ENCODE measurements around the gene ATXN7L2. TPM values are rescaled to one million over a fixed set of nuclear protein-coding genes. Genes with fewer than 3 reads are reported as not detected.

ATXN7L2 gene
- total RNA-seq, 2 donors from 2014 or later: 14.5 to 15.3 TPM

DNA sequence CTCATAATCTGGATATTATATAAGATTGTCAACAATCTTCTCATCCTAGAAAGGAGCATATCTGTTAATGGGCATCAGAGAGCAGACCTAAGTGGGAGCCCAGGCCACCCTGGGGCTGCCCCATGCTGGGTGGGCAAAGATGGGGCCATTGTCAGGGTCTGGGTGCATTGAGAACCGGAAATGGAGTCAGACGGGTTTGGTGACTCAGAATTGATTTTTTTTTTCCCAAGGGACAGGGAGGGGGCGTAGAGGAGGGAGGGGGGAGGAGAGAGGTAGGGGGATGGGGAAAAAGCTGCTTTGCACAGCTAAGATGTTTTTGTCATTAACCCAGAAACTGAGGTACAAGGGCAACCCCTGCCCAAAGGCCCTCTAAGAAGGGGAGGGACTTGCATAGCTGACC lies 1.3 kb downstream of the ATXN7L2 start:
- peak overlapping the region; percentile 87 for H3K27ac Mint-ChIP-seq
- H3K27me3 Mint-ChIP-seq: no peaks in the 10 kb centered on the region
- peak overlapping the region; percentile 91 for H3K4me3 Mint-ChIP-seq
- H3K9me3 Mint-ChIP-seq: no peaks in the 10 kb centered on the region
- H3K4me1 Mint-ChIP-seq: peaks cover 24% of the 10 kb centered on the region
- peaks cover 35% of the 10 kb centered on the region for H3K36me3 Mint-ChIP-seq (ENCODE audit: low read depth)
- no peak for ATAC-seq (replicated peaks)

DNA sequence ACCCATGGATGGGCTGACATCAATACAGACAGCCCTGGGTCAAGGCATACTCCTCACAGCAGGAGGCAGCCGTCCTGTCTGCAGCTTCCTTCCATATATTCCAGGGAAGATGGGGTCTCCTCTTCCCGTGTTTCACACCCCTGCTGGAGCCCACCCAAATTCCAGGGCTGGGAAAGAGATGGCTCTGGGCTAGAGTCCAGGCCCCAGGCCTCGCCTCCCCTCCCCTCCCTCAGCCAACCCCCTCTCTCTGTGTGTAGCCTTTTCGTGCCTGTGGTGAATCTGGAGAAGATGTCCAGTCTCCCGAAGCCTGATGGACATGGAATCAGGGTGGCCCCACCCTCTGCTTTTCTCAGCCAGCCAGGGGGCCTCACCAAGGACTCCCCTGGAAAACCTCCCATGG lies 3.6 kb downstream of the ATXN7L2 start:
- H3K27me3 Mint-ChIP-seq: no peaks in the 10 kb centered on the region
- H3K4me3 Mint-ChIP-seq: no peak overlapping the region
- no peak for ATAC-seq (replicated peaks)
- peak overlapping the region; percentile 58 for H3K27ac Mint-ChIP-seq
- peaks cover 23% of the 10 kb centered on the region for H3K4me1 Mint-ChIP-seq
- no peaks in the 10 kb centered on the region for H3K9me3 Mint-ChIP-seq
- H3K36me3 Mint-ChIP-seq (ENCODE audit: low read depth): peaks cover 35% of the 10 kb centered on the region

DNA sequence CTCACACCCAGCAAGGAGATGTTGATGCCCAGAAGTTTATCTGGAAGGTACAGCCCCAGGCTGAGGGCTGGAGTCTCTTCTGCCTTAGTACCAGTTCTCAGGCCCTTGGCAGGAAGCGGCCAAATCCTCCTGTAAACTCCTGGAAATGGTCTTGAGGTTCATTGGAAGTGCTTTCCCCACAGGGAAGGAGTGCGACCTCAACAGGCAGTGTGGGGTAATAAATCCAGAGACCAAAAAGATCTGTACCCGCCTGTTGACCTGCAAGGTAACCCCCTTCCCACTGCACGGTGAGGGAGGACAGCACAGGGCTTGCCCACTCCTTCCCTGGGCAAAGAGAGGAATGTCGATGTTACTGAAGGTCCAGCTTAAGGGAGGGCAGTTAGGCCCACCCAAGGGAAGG lies 4.5 kb downstream of the ATXN7L2 start:
- peak overlapping the region; percentile 58 for H3K27ac Mint-ChIP-seq
- ATAC-seq (replicated peaks): no peak
- H3K27me3 Mint-ChIP-seq: no peaks in the 10 kb centered on the region
- H3K4me1 Mint-ChIP-seq: peaks cover 15% of the 10 kb centered on the region
- peaks cover 35% of the 10 kb centered on the region for H3K36me3 Mint-ChIP-seq (ENCODE audit: low read depth)
- no peak overlapping the region for H3K4me3 Mint-ChIP-seq
- no peaks in the 10 kb centered on the region for H3K9me3 Mint-ChIP-seq

DNA sequence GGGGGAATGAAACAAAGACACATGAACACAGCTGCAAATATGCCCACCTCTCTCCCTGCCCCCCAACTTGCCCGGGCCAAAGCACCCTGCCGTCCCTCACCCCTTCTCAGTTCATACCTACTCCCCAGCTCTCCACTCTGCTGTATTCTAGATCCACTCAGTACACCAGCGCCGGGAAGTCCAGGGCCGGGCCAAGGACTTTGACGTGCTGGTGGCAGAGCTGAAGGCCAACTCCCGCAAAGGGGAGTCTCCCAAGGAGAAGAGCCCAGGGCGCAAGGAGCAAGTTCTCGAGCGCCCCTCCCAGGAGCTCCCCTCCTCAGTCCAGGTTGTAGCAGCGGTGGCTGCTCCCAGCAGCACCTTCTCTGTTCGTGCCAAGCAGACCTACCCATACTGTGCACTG lies 5.0 kb downstream of the ATXN7L2 start:
- Mint-ChIP-seq H3K27me3 (no peaks in the 10 kb centered on the region), H3K9me3 (no peaks in the 10 kb centered on the region), H3K36me3 (ENCODE audit: low read depth) (peaks cover 35% of the 10 kb centered on the region), H3K4me3 (no peak overlapping the region), H3K27ac (no peak overlapping the region), H3K4me1 (peaks cover 15% of the 10 kb centered on the region)
- ATAC-seq (replicated peaks): no peak

DNA sequence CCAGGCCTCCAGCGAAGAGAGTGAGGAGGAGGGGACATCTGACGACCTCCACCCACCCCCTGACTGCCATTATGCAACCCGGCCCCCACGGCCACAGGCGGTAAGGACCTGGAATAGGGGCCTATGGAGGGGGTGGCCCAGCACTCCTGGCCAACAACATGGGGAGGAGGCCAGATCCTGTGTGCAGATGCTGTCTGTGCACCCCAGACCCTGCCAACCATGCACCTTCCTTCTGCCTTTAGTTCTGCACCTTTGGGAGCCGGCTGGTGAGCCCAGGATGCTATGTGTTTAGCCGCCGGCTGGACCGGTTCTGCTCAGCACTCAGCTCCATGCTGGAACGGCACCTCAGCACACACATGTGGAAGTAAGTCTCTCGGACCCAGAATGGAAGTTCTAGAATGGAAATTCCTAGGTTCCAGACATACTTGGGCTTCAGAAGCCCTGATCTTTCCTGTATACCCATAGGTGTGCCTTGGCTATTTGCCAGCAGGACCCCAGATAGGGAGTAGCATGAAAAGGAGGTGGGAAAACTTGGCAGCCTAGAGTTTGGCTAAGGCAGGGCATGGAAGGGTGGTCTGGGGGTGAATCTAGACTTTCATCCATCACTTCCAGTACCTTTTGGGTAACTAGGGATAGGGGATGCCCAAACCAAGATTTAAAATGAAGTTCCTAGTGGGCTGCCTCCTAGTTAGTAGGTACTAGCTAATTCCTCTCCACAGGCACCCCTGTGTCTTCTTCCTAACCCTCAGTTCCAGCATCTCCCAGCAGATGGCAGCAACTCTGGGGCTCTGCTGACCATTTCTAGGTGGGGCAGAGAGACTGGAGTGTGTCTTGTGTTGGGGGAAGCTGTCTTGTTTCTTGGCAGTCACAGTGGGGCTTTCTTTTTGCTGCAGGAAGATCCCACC lies 6.6 kb downstream of the ATXN7L2 start:
- Mint-ChIP-seq H3K4me1 (peaks cover 9% of the 10 kb centered on the region), H3K4me3 (no peak overlapping the region), H3K27me3 (no peaks in the 10 kb centered on the region), H3K36me3 (ENCODE audit: low read depth) (peaks cover 44% of the 10 kb centered on the region), H3K9me3 (no peaks in the 10 kb centered on the region), H3K27ac (no peak overlapping the region)
- no peak for ATAC-seq (replicated peaks)

DNA sequence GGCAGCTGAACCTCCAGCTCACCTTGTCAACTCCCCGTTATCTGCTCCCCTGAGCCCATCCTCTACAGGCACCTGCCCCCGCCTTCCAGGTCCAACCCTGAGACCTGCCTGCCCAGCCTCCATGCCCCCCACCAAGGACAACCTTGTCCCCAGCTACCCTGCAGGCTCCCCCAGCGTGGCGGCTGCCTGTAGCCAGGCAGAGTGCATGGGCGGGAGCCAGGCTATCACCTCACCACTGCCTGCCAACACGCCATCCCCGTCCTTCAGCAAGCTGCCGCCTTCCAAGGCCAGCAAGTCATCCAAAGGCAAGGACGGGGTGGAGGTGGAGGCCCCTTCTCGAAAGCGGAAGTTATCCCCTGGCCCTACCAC lies 7.2 kb downstream of the ATXN7L2 start:
- Mint-ChIP-seq H3K27me3 (no peaks in the 10 kb centered on the region), H3K4me3 (no peak overlapping the region), H3K4me1 (peaks cover 11% of the 10 kb centered on the region), H3K9me3 (no peaks in the 10 kb centered on the region), H3K36me3 (ENCODE audit: low read depth) (peaks cover 50% of the 10 kb centered on the region), H3K27ac (no peak overlapping the region)
- ATAC-seq (replicated peaks): no peak

DNA sequence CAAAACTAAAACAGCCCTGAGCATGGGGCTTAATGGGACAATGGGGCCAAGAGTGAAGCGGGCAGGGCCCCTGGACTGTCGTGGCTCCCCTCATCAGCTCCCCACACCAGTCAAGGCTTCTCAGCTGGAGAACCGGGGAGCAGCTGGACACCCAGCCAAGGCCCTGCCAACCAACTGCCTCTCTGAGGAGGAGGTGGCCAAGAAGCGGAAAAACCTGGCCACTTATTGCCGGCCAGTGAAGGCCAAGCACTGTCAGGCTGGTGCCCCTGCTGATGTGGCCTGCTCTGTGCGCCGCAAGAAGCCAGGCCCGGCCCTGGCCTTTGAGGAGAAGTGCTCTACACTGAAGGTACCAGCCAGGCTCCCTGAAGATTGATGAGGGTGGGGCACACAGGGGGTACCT lies 7.7 kb downstream of the ATXN7L2 start:
- Mint-ChIP-seq H3K4me3 (no peak overlapping the region), H3K9me3 (no peaks in the 10 kb centered on the region), H3K27me3 (no peaks in the 10 kb centered on the region), H3K4me1 (peaks cover 13% of the 10 kb centered on the region), H3K27ac (no peak overlapping the region), H3K36me3 (ENCODE audit: low read depth) (peaks cover 50% of the 10 kb centered on the region)
- no peak for ATAC-seq (replicated peaks)

DNA sequence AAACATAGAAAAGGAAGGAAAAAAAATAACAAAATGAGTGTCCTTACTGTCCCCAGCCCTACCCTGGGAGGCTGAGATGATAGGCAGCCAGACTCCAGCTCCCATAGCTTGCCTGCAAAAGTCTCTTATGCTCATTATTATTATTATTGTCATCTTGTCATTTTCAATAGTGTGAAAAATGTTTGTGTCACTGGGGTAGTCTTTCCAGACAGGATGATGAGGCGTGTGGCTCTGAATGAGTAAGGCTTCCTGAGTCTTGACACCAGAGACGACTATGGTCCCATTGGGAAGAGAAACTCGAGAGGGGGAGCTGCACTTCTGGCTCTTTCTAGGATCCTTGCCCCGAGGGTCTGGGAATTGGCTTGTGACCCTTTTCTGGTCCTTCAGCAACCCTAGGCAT lies 9.1 kb downstream of the ATXN7L2 start:
- Mint-ChIP-seq H3K9me3 (no peaks in the 10 kb centered on the region), H3K4me1 (peaks cover 12% of the 10 kb centered on the region), H3K27me3 (no peaks in the 10 kb centered on the region), H3K4me3 (no peak overlapping the region), H3K27ac (peak overlapping the region; percentile 17), H3K36me3 (ENCODE audit: low read depth) (peaks cover 52% of the 10 kb centered on the region)
- no peak for ATAC-seq (replicated peaks)

DNA sequence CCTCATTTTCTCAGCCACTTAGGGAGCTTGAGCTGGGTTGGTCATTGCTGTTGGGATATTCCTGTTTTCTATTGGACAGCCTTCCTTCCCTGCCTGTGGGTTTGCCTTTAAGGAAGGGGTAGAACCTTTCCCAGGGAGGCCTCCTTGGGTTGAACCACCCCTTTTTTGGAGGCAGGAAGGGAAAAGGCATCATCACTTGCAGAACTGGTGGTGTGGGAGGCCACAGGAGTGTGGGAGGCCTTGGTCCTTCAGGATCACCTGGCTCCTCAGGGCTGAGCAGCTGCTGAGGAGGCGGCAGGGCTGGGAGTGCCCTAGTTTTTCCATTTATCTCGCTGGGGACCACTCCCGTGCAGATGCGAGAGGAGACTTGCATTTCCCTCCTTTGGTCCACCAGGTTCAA lies 9.5 kb downstream of the ATXN7L2 start:
- Mint-ChIP-seq H3K4me1 (peaks cover 12% of the 10 kb centered on the region), H3K9me3 (no peaks in the 10 kb centered on the region), H3K27me3 (no peaks in the 10 kb centered on the region), H3K4me3 (peak overlapping the region; percentile 95), H3K36me3 (ENCODE audit: low read depth) (peaks cover 49% of the 10 kb centered on the region), H3K27ac (no peak overlapping the region)
- no peak for ATAC-seq (replicated peaks)

DNA sequence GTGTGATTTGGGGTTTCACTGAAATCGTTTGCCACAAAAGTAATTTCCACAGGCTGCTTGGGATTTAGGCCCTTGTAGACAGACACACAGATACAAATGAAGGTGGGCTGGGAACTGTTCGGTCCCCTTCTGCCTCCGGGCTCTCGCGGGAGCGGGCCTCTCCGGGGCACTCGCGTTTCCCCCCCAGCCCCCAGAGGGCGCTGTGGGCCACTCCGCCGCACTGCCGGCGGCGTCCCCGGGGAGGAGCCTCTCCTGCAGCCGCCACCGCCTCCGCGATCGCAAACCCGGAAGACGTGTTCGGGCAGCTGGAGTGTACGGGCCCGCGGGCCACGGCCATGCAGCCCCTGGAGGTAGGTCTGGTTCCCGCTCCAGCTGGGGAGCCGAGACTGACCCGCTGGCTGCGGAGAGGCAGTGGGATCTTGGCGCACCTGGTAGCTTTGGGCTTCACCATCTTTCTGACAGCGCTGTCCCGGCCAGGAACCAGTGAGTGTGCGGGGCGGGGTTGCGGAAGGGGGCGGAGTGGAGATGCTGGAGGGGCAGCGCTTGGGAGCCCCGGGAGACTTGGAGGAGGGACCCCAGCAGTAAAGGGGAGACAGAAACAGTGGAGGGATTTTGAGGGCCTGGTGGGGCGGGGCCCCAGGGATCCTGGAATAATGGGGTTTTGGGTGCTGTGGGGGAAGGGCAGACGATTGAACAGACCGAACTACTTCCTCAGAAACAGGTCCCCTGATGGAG lies 10.3 kb downstream of the ATXN7L2 start, which contains the start of gene CYB561D1:
Gene CYB561D1, plus strand, starts transcription at position 290 of the 735 bp plus-strand sequence. Its CDS starts 46 bp downstream, at position 336.
- Mint-ChIP-seq H3K4me1 (peaks cover 12% of the 10 kb centered on the region), H3K27me3 (no peaks in the 10 kb centered on the region), H3K9me3 (no peaks in the 10 kb centered on the region), H3K4me3 (peak within 1 kb of the TSS; percentile 95), H3K27ac (peak within 1 kb of the TSS; percentile 91), H3K36me3 (ENCODE audit: low read depth) (peaks cover 42% of the 10 kb centered on the region)
- ATAC-seq (replicated peaks): peak; percentile 93

DNA sequence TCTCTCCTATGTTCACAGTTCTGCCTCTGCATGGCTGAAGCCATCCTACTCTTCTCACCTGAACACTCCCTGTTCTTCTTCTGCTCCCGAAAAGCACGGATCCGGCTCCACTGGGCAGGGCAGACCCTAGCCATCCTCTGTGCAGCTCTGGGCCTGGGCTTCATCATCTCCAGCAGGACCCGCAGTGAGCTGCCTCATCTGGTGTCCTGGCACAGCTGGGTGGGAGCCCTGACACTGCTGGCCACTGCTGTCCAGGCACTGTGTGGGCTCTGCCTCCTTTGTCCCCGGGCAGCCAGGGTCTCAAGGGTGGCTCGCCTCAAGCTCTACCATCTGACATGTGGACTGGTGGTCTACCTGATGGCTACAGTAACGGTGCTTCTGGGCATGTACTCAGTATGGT lies 12.0 kb downstream of the ATXN7L2 start:
- no peaks in the 10 kb centered on the region for H3K9me3 Mint-ChIP-seq
- ATAC-seq (replicated peaks): no peak
- H3K27ac Mint-ChIP-seq: peak overlapping the region; percentile 67
- peaks cover 46% of the 10 kb centered on the region for H3K36me3 Mint-ChIP-seq (ENCODE audit: low read depth)
- peaks cover 24% of the 10 kb centered on the region for H3K4me1 Mint-ChIP-seq
- peak overlapping the region; percentile 95 for H3K4me3 Mint-ChIP-seq
- H3K27me3 Mint-ChIP-seq: no peaks in the 10 kb centered on the region

DNA sequence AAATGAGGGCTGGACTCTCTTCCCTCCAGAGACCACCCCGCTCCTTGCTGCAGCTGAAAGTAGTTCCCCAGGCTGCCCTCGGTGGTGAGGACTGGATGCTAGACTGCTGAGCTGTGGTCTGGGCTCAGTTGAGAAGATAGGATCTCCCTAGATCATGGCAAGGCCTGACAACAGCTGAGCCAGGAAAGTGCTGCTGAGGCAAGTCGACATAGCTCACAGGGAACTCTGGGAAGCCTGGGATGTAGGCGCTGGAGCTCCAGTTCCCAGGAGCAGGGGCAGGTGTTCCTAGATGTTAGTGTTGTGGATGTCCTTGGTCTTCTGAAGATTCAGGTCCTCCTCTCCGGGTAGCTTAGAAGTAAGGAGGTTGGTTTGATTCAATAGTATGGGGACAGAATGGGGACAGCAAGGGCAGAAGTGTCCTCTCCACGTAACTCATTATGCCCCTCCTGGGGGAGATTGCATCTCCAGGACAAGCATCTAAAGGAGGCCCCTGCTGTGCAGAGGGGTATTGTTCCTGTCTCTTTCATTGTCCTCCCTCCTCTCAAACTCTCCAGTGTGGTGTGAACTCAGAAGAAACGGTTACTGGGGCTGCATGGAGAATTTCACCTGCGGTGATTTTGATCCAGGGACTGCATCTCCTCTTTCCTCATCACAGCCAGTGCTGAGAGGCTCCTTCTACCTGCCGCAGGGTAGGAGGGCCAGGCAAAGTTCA lies 13.9 kb downstream of the ATXN7L2 start:
- Mint-ChIP-seq H3K27me3 (no peaks in the 10 kb centered on the region), H3K4me3 (peak overlapping the region; percentile 15), H3K36me3 (ENCODE audit: low read depth) (peaks cover 51% of the 10 kb centered on the region), H3K9me3 (no peaks in the 10 kb centered on the region), H3K4me1 (peaks cover 42% of the 10 kb centered on the region), H3K27ac (peak overlapping the region; percentile 50)
- no peak for ATAC-seq (replicated peaks)

DNA sequence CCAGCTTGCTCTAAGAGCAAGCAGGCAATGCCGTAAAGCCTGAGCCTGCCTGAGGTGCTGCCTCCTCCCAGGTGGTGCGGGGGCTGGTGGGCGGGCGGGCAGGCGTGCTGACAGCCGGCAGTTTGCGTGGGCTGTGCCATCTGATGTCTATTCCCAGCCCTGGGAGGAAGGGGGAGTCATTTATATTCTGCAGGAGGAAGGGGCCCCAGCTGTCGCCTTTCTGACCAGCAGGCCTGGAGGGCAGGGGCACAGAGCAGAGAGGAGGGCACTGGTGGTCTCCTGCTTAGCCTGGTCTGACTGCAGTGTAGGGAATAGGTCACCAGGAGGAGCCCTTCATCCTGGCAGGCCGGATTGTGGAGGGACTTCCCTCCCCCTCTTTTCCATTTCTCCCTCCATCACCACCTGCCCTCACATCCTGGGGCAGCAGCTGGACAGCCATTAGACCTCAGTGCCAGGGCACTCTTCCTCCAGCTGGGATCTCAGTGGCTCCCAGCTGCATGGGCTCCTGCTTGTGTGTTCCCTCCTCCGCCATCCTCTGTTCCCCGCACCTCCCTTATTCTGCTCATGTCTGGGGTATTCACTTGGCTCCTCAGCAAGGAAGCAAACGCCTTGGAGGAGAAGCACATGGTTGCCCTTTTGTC lies 14.6 kb downstream of the ATXN7L2 start:
- H3K4me1 Mint-ChIP-seq: peaks cover 48% of the 10 kb centered on the region
- H3K36me3 Mint-ChIP-seq (ENCODE audit: low read depth): peaks cover 51% of the 10 kb centered on the region
- peak overlapping the region; percentile 65 for H3K27ac Mint-ChIP-seq
- H3K9me3 Mint-ChIP-seq: no peaks in the 10 kb centered on the region
- H3K4me3 Mint-ChIP-seq: peak overlapping the region; percentile 15
- H3K27me3 Mint-ChIP-seq: no peaks in the 10 kb centered on the region
- ATAC-seq (replicated peaks): no peak

DNA sequence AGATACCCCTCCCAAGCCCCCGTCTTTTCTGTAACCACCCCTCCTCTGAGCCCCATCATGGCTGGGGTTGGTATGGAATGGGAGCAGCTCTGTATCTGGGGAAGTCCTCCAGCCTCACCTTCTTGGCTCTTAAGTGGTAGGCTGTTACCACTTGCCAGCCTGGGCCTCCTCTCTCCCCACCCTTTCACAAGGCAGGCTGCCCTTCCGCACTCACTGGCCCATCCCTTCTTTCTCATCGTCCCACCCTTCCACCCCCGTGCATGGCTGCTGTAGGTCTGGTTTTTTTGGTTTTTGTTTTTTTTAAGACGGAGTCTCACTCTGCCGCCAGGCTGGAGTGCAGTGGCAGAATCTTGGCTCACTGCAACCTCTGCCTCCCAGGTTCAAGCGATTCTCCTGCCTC lies 15.4 kb downstream of the ATXN7L2 start:
- no peaks in the 10 kb centered on the region for H3K9me3 Mint-ChIP-seq
- peaks cover 51% of the 10 kb centered on the region for H3K4me1 Mint-ChIP-seq
- peaks cover 49% of the 10 kb centered on the region for H3K36me3 Mint-ChIP-seq (ENCODE audit: low read depth)
- no peaks in the 10 kb centered on the region for H3K27me3 Mint-ChIP-seq
- H3K27ac Mint-ChIP-seq: peak overlapping the region; percentile 62
- H3K4me3 Mint-ChIP-seq: peak overlapping the region; percentile 20
- no peak for ATAC-seq (replicated peaks)
